A172 (cell line): ENCODE results near the gene KRTAP4-6. TPM values are rescaled to one million over a fixed set of nuclear protein-coding genes. Genes with fewer than 3 reads are reported as not detected.
"Not testable (repeated sequence)": the region's sequence is repeated elsewhere in the genome, so short reads cannot be mapped to it uniquely, and the experiment has no call there.

Source experiments
- DNase-seq: peaks from one replicate; pipeline ENCODE4 v3.0.0-alpha.2; 2015; ENCODE audit warnings: low spot score
- total RNA-seq: library from RNA; depleted of rRNA; stranded (reverse); fragments of >200 nt; shearing (Covaris generic); gene quantifications from 2 replicates; pipeline ENCODE4 v1.2.3, GENCODE V29; 2014; rRNA removed

Gene KRTAP4-6
- total RNA-seq, 1 experiment from 2014 or later: not detected

DNA sequence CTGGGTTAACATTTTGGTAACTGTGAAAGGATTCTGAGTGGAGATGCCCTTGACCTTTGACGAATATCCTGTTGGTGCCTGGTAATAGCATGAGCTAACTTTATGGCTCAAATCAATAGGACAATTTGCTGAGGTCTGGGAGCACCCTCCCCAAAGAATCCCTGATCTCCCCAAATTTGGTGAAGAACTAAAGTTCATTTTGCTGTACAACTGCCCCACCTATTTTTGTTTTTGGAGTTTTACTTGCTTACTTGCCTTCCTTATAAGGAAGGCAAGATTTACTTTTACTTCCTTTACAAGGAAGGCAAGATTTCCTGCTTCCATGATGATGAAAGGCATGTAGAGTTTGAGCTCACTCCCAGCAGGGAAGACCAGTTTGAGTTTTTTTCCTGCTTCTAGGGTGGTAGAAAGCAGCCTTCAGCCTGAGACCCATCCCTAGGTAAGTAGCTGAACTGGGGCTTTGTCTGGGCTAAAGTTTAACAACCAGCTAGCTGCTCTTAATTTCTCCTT is 32.3 kb downstream of the KRTAP4-6 start:
- peak; percentile 31 for DNase-seq

DNA sequence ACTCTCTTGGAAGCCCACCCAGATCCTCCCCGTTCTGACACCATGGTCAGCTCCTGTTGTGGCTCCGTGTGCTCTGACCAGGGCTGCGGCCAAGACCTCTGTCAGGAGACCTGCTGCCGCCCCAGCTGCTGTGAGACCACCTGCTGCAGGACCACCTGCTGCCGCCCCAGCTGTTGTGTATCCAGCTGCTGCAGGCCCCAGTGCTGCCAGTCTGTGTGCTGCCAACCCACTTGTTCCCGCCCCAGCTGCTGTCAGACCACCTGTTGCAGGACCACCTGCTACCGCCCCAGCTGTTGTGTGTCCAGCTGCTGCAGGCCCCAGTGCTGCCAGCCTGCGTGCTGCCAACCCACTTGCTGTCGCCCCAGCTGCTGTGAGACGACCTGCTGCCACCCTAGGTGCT is 35.0 kb downstream of the KRTAP4-6 start, which contains the start of gene KRTAP4-9:
Gene KRTAP4-9 (plus strand): TSS at position 43 of the 400 bp plus-strand sequence. CDS start 0 bp downstream, at position 43.
- DNase-seq: not testable (repeated sequence)

DNA sequence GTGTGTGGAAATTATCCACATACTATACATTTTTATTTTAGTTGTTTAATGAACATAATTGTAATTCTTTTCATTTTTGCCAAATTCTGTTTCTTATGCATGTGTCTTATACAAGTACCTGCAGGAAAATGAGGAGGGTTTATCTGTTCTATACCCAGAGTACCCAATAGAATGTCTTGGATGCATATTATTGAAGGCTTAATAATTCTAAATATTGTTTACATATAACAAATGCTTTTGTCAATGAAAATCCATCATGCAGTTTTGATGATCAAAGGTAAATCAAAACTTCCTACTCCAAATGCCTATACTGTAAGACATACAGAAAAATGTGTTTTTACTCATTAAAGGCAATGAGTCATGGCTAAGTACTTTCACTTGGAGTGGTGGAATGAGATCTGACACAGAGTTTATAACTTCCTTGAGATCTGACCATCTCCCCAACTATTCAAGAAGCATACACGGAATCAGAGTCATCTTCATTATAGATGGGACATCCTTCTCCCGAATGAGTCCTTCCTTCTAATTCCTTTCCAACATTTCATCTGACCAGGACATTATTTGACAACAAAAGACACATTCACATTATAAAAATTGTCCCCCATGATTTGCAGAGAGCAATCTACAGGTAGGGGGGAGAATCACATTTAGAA is 35.8 kb downstream of the KRTAP4-6 start:
- DNase-seq: peak; percentile 68

DNA sequence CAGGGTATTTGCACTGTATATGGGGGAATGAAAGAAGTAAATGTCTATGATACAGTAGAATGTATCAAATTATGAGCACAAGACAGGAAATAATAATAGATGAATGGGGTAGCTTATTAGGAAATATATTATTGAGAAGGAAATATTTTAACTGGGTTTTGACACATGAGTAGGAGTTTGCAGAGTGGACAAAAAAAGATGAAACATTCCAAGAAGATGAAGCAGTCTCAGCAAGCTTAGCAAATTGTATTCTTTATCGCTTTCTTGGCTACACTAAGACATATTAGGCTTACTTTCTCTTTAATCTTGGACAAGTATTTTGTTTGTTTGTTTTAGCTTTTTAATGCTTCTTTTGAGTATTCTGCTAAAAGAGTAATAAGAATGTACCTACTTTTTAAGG is 36.4 kb downstream of the KRTAP4-6 start:
- DNase-seq: peak; percentile 28

DNA sequence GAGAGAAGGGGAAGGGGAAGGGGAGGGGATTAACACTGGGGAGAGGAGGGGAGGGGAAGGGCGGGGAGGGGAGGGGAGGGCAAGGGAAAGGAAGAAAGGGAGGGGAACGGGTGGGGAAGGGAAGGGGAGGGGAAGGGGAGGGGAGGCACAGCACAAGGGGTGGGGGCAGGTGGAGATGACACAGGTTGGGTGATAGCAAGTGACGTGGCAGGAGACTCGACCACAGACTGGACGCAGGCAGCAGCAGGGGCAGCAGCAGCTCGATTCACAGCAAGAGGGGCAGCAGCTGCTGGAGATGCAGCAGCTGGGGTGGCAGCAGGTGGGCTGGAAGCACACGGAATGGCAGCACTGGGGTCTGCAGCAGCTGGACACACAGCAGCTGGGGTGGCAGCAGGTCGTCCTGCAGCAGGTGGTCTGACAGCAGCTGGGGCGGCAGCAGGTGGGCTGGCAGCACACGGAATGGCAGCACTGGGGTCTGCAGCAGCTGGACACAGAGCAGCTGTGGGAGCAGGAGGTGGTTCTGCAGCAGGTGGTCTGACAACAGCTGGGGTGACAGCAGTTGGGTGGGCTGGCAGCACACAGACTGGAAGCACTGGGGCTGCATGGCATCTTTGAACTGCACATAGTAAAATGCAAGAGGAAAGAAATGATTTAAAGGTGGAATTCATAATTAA is 38.6 kb downstream of the KRTAP4-6 start, which contains the start of gene KRTAP4-16:
Gene KRTAP4-16 (minus strand): TSS at position 624 of the 674 bp plus-strand sequence. CDS start 0 bp downstream, at position 624.
- DNase-seq: peak; percentile 53

DNA sequence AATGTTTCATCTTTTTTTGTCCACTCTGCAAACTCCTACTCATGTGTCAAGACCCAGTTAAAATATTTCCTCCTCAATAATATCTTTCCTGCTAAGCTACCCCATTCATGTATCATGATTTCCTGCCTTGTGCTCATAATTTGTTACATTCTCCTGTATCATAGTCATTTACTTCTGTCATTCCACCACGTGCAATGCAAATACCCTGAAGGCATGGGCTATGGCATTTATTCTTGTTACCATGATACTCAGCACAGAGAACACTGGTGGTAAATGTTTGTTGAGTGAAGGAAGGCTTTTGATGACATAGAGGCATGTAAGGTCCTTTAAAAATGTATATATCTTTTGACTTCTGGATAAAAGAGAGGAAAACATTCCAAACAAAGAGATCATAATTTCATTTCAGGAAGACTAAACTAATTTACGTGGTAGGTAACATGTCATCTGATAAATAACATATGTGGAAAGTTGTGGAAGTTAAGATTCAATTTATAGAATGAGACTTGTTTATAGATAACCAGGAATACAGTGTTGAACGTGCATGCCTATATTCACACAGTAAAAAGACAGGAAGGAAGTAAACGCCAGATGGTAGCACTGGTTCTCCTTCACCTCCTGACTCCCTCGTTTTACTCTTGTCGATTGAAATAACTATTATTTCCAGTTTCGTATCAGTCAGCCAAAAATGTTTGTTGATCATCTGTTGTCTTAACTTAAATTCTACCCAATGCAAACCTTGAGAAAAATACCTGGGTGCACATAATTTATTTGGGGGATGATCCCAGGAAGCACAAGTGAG is 40.5 kb downstream of the KRTAP4-6 start:
- peak; percentile 67 for DNase-seq

DNA sequence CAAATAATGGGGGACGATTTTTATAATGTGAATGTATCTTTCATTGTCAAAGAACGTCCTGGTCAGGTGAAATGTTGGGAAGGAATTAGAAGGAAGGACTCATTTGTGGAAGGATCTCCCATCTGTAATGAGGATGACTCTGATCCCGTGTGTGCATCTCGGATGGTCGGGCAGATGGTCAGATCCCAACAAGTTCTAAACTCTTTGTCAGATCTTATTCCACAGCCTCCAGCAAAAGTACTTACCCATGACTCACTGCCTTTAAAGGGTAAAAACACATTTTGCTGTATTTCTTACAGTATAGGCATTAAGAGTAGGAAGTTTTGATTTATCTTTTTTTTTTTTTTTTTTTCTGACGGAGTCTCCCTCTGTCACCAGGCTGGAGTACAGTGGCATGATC is 41.9 kb downstream of the KRTAP4-6 start:
- peak; percentile 46 for DNase-seq

DNA sequence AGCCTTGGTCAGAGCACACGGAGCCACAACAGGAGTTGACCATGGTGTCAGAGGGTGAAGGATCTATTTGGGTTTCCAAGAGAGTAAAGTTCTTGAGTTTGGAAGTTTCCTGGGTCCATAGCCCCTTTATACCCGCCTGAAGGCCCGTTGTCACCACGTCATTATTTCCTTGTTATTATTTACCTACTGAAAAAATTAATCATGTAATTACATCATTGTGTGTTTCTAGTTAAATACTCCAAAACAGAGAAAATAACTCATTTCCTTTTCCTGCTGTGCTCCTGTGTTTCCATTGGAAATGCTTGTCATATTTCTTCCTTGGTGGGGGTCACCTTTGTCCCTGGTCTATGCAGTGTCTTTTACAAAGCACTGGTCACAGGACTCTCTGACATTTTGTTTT is 42.3 kb downstream of the KRTAP4-6 start, which contains the start of gene KRTAP4-8:
Gene KRTAP4-8 (minus strand): TSS at position 101 of the 400 bp plus-strand sequence. CDS start 58 bp downstream, at position 43.
- DNase-seq: no peak

DNA sequence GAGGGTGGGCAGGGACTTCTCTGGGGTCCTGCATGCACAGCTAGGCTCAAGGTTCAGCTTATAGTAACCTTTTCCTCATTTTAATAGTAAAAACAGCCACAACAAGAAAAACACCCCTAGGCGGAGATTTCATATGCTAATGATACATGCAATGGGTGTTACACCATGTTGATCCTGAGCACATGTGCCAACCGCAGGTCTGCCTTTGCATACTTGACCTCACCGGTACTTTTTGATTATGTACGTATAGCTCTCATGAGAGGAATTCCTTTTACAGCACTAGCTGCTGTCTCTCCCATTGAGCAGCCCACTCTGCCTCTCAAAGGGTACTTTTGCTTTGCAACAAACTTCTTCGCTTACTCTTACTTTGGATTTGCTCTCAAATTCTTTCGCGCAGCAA is 44.3 kb downstream of the KRTAP4-6 start:
- no peak for DNase-seq

Other genes with a start within 250 kb of the KRTAP4-6 start
- not detected in 2 replicates for gene KRT23, start 202.9 kb downstream of the KRTAP4-6 start, total RNA-seq
- gene KRT39, start 173.6 kb downstream of the KRTAP4-6 start, total RNA-seq: not detected in 2 replicates
- not detected in 2 replicates for gene KRT40, start 156.2 kb downstream of the KRTAP4-6 start, total RNA-seq
- not detected in 2 replicates for gene KRTAP3-3, start 146.4 kb downstream of the KRTAP4-6 start, total RNA-seq
- not detected in 2 replicates for gene KRTAP3-2, start 140.6 kb downstream of the KRTAP4-6 start, total RNA-seq
- gene KRTAP3-1, start 131.4 kb downstream of the KRTAP4-6 start, total RNA-seq: not detected in 2 replicates
- gene KRTAP1-5, start 113.3 kb downstream of the KRTAP4-6 start, total RNA-seq: not detected in 2 replicates
- not detected in 2 replicates for gene KRTAP1-4, start 110.3 kb downstream of the KRTAP4-6 start, total RNA-seq
- not detected in 2 replicates for gene KRTAP1-3, start 105.7 kb downstream of the KRTAP4-6 start, total RNA-seq
- not detected in 2 replicates for gene KRTAP1-1, start 99.1 kb downstream of the KRTAP4-6 start, total RNA-seq
- gene KRTAP2-1, start 93.2 kb downstream of the KRTAP4-6 start, total RNA-seq: not detected in 2 replicates
- not detected in 2 replicates for gene KRTAP2-2, start 85.3 kb downstream of the KRTAP4-6 start, total RNA-seq
- 0.69 and 1.00 TPM in 2 replicates for gene KRTAP2-3, start 80.4 kb downstream of the KRTAP4-6 start, total RNA-seq
- not detected in 2 replicates for gene KRTAP2-4, start 74.7 kb downstream of the KRTAP4-6 start, total RNA-seq
- gene KRTAP4-7, start 56.4 kb downstream of the KRTAP4-6 start, total RNA-seq: not detected in 2 replicates
- not detected in 2 replicates for gene KRTAP4-8, start 42.4 kb downstream of the KRTAP4-6 start, total RNA-seq
- gene KRTAP4-16, start 38.3 kb downstream of the KRTAP4-6 start, total RNA-seq: not detected in 2 replicates
- gene KRTAP4-9, start 35.2 kb downstream of the KRTAP4-6 start, total RNA-seq: 0.22 TPM in 1 of 2 replicates, not detected in the other
- not detected in 2 replicates for gene KRTAP4-11, start 22.2 kb downstream of the KRTAP4-6 start, total RNA-seq
- not detected in 2 replicates for gene KRTAP4-12, start 16.4 kb downstream of the KRTAP4-6 start, total RNA-seq
- not detected in 2 replicates for gene KRTAP4-5, start 9.3 kb upstream of the KRTAP4-6 start, total RNA-seq
- not detected in 2 replicates for gene KRTAP4-4, start 20.2 kb upstream of the KRTAP4-6 start, total RNA-seq
- gene KRTAP4-3, start 27.7 kb upstream of the KRTAP4-6 start, total RNA-seq: not detected in 2 replicates
- not detected in 2 replicates for gene KRTAP4-2, start 37.7 kb upstream of the KRTAP4-6 start, total RNA-seq
- gene KRTAP4-1, start 44.4 kb upstream of the KRTAP4-6 start, total RNA-seq: 0.26 TPM in 1 of 2 replicates, not detected in the other
- not detected in 2 replicates for gene KRTAP9-1, start 49.3 kb upstream of the KRTAP4-6 start, total RNA-seq
- not detected in 2 replicates for gene KRTAP9-2, start 86.1 kb upstream of the KRTAP4-6 start, total RNA-seq
- gene KRTAP9-3, start 91.9 kb upstream of the KRTAP4-6 start, total RNA-seq: not detected in 2 replicates
- gene KRTAP9-8, start 97.5 kb upstream of the KRTAP4-6 start, total RNA-seq: not detected in 2 replicates
- gene KRTAP9-4, start 109.1 kb upstream of the KRTAP4-6 start, total RNA-seq: not detected in 2 replicates
- gene KRTAP9-9, start 114.8 kb upstream of the KRTAP4-6 start, total RNA-seq: not detected in 2 replicates
- not detected in 2 replicates for gene KRTAP9-6, start 124.8 kb upstream of the KRTAP4-6 start, total RNA-seq
- gene KRTAP9-7, start 135.2 kb upstream of the KRTAP4-6 start, total RNA-seq: not detected in 2 replicates
- 0.16 TPM in 1 of 2 replicates, not detected in the other for gene KRTAP29-1, start 162.3 kb upstream of the KRTAP4-6 start, total RNA-seq
- not detected in 2 replicates for gene KRTAP16-1, start 168.8 kb upstream of the KRTAP4-6 start, total RNA-seq
- not detected in 2 replicates for gene KRTAP17-1, start 175.2 kb upstream of the KRTAP4-6 start, total RNA-seq
- gene KRT33A, start 210.3 kb upstream of the KRTAP4-6 start, total RNA-seq: not detected in 2 replicates
- gene KRT33B, start 229.3 kb upstream of the KRTAP4-6 start, total RNA-seq: not detected in 2 replicates
- 0.31 and 1.1 TPM in 2 replicates for gene KRT34, start 241.8 kb upstream of the KRTAP4-6 start, total RNA-seq